Skeletal muscle tissue (tissue), 4 donors: ENCODE measurements around the gene HLA-C. TPM values are rescaled to one million over a fixed set of nuclear protein-coding genes. Genes with fewer than 3 reads are reported as not detected.
"Not testable (repeated sequence)": the region's sequence is repeated elsewhere in the genome, so short reads cannot be mapped to it uniquely, and the experiment has no call there.

ENCODE experiments used
- H3K27ac ChIP-seq: one replicate; pipeline ENCODE4 v1.7.0; 2013; ENCODE audit warnings: mild to moderate bottlenecking, low read depth, low read length, inconsistent platforms
- H3K27me3 ChIP-seq, 3 donors: one replicate each; pipeline ENCODE4 v1.7.0; 2013; ENCODE audit warnings: low read length in 3 of 3; ENCODE audit not compliant: control insufficient read depth in 3 of 3, insufficient read depth in 3 of 3
- H3K36me3 ChIP-seq, 3 donors: one replicate each; pipeline ENCODE4 v1.7.0; 2013; ENCODE audit warnings: low read length in 3 of 3; ENCODE audit not compliant: control insufficient read depth in 3 of 3, insufficient read depth in 3 of 3
- H3K4me1 ChIP-seq, 3 donors: one replicate each; pipeline ENCODE4 v1.7.0; 2013; ENCODE audit warnings: low read length in 3 of 3, mild to moderate bottlenecking in 3 of 3; ENCODE audit not compliant: control insufficient read depth in 3 of 3, insufficient read depth in 3 of 3
- H3K4me3 ChIP-seq, 3 donors: one replicate each; pipeline ENCODE4 v1.7.0; 2013; ENCODE audit warnings: low read length in 3 of 3
- H3K9ac ChIP-seq, 3 donors: one replicate each; pipeline ENCODE4 v1.7.0; 2013; ENCODE audit warnings: low read length in 3 of 3, mild to moderate bottlenecking in 3 of 3, moderate library complexity in 2 of 3, low read depth in 1 of 3
- H3K9me3 ChIP-seq, 3 donors: one replicate each; pipeline ENCODE4 v1.7.0; 2013; ENCODE audit warnings: low read length in 3 of 3; ENCODE audit not compliant: control insufficient read depth in 3 of 3
- total RNA-seq: library from RNA; depleted of rRNA; stranded (reverse); fragments of >200 nt; gene quantifications from one replicate; pipeline ENCODE4 v1.2.3, GENCODE V29; 2014
- donor health status: Osteomylitis.

HLA-C gene
- total RNA-seq, 1 donor from 2014 or later: 56.9 TPM

DNA sequence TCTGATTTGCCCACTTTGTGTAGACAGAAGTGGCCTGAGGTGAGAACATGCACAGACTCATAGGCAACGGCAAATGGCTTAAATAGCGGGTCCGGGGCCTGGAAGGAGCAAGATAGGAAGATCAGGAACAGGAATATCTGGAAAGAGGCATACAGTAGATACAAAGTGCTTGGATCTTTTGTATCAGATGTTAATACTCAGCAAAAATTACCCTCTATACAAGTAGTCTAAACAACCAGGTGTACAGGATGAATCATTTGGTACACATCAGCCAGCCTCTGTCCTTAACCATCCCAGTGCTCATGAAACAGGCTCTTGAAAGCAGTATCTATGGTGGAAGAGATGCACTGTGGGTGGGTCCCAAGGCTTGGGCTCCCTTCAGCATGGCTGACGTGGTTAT is 28.9 kb upstream of the HLA-C start:
- Histone ChIP-seq H3K36me3 (no peaks in the 10 kb centered on the region), H3K9me3 (no peaks in the 10 kb centered on the region), H3K9ac (no peak overlapping the region), H3K27me3 (peaks cover 5 to 12% (median 6%) of the 10 kb centered on the region in 3 donors), H3K4me3 (no peak overlapping the region), H3K4me1 (no peaks in the 10 kb centered on the region), H3K27ac (no peak overlapping the region)

GRCh38 chr6:31299947-31300346 is 28.1 kb upstream of the HLA-C start:
- H3K9me3 ChIP-seq: no peaks in the 10 kb centered on the region
- no peak overlapping the region for H3K4me3 ChIP-seq
- no peaks in the 10 kb centered on the region for H3K36me3 ChIP-seq
- no peak overlapping the region for H3K9ac ChIP-seq
- H3K27ac ChIP-seq: no peak overlapping the region
- peaks cover 5 to 12% (median 8%) of the 10 kb centered on the region in 3 donors for H3K27me3 ChIP-seq
- H3K4me1 ChIP-seq: no peaks in the 10 kb centered on the region

- H3K4me1 ChIP-seq: no peaks in the 10 kb centered on the region
- no peaks in the 10 kb centered on the region for H3K36me3 ChIP-seq
- no peak overlapping the region for H3K27ac ChIP-seq
- H3K27me3 ChIP-seq: peaks cover 5 to 12% (median 11%) of the 10 kb centered on the region in 3 donors
- no peak overlapping the region for H3K4me3 ChIP-seq
- no peaks in the 10 kb centered on the region for H3K9me3 ChIP-seq
- no peak overlapping the region for H3K9ac ChIP-seq
These were observed 27.6 kb upstream of the HLA-C start for GRCh38 chr6:31299511-31299910.

GRCh38 chr6:31294056-31294455 is 22.2 kb upstream of the HLA-C start:
- no peaks in the 10 kb centered on the region for H3K36me3 ChIP-seq
- no peak overlapping the region for H3K4me3 ChIP-seq
- no peak overlapping the region for H3K27ac ChIP-seq
- H3K9me3 ChIP-seq: no peaks in the 10 kb centered on the region
- H3K4me1 ChIP-seq: no peaks in the 10 kb centered on the region
- H3K27me3 ChIP-seq: peaks cover 8 to 13% (median 13%) of the 10 kb centered on the region in 3 donors
- no peak overlapping the region for H3K9ac ChIP-seq

DNA sequence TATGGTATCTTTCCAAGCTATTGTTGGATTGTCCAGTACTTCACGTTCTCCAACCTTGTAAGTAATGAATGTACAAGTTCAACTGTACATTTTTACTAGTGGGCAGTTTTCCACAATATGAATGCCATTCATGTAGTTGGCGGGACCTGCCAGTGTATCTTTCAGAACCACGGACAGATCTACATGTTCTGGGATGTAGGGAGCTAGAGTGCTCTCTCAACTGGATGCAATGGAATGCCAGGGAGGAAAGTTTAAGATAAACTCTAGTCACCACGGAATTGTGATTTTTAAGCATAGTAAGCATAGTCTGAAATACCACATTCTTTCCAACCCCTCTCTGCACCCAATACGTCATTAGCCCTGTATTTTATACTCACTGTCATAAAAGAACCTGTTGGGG is 21.5 kb upstream of the HLA-C start:
- H3K4me1 ChIP-seq: no peaks in the 10 kb centered on the region
- H3K9me3 ChIP-seq: no peaks in the 10 kb centered on the region
- no peak overlapping the region for H3K4me3 ChIP-seq
- no peaks in the 10 kb centered on the region for H3K36me3 ChIP-seq
- H3K27me3 ChIP-seq: peaks cover 8 to 13% (median 10%) of the 10 kb centered on the region in 3 donors
- no peak overlapping the region for H3K27ac ChIP-seq
- H3K9ac ChIP-seq: no peak overlapping the region

- Histone ChIP-seq H3K9ac (no peak overlapping the region), H3K4me1 (no peaks in the 10 kb centered on the region), H3K9me3 (no peaks in the 10 kb centered on the region), H3K36me3 (no peaks in the 10 kb centered on the region), H3K27me3 (peaks cover 2 to 9% (median 6%) of the 10 kb centered on the region in 3 donors), H3K4me3 (no peak overlapping the region), H3K27ac (no peak overlapping the region)
These were observed 17.9 kb upstream of the HLA-C start for GRCh38 chr6:31289788-31290187.

- H3K4me1 ChIP-seq: no peaks in the 10 kb centered on the region
- H3K27ac ChIP-seq: no peak overlapping the region
- H3K9me3 ChIP-seq: no peaks in the 10 kb centered on the region
- H3K27me3 ChIP-seq: peaks cover 0 to 6% (median 0%) of the 10 kb centered on the region in 3 donors
- no peaks in the 10 kb centered on the region for H3K36me3 ChIP-seq
- H3K4me3 ChIP-seq: no peak overlapping the region
- no peak overlapping the region for H3K9ac ChIP-seq
These were observed 15.7 kb upstream of the HLA-C start for GRCh38 chr6:31287619-31288018.

- H3K9ac ChIP-seq: no peak overlapping the region
- H3K9me3 ChIP-seq: no peaks in the 10 kb centered on the region
- H3K27ac ChIP-seq: no peak overlapping the region
- H3K4me1 ChIP-seq: no peaks in the 10 kb centered on the region
- H3K4me3 ChIP-seq: no peak overlapping the region
- H3K27me3 ChIP-seq: peaks cover 0 to under 1% (median 0%) of the 10 kb centered on the region in 3 donors
- H3K36me3 ChIP-seq: no peaks in the 10 kb centered on the region
These were observed 14.1 kb upstream of the HLA-C start for GRCh38 chr6:31285982-31286381.

DNA sequence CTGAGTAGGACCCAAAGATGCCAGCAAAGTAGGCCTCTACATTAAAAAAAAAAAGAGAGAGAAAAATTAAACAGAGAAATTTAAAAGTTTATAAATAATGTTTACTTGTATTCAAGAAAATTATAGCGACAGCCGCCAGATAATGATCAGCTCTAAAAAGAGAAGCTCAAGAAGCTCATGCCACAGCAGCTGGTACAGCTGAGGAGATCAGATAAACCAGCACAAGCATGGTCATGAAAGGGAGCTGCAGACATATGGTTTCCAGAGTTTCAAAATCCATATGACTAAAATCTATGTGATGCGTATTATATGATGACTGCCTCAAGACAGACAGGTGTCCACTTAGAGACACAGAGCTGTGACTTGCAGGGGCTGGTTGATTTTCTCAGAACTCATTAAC is 13.6 kb upstream of the HLA-C start:
- no peaks in the 10 kb centered on the region for H3K9me3 ChIP-seq
- H3K4me1 ChIP-seq: no peaks in the 10 kb centered on the region
- H3K36me3 ChIP-seq: no peaks in the 10 kb centered on the region

DNA sequence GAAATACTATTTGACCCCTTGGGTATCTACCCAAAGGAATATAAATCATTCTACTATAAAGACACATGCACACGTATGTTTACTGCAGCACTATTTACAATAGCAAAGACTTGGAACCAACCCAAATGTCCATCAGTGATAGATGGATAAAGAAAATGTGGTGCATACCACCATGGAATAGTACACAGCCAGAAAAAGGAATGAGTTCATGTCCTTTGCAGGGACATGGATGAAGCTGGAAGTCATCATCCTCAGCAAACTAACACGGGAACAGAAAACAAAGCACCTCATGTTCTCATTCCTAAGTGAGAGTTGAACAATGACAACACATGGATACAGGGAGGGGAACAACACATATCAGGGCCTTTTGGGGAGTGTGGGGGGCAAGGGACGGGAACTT is 7.8 kb upstream of the HLA-C start:
- not testable (repeated sequence) for H3K27ac ChIP-seq, H3K4me3 ChIP-seq, H3K36me3 ChIP-seq, H3K27me3 ChIP-seq, H3K9me3 ChIP-seq, H3K9ac ChIP-seq, H3K4me1 ChIP-seq

More for the DNA sequence above, 13.6 kb upstream of the HLA-C start:
- no peak overlapping the region for H3K4me3 ChIP-seq
- no peak overlapping the region for H3K27ac ChIP-seq
- H3K27me3 ChIP-seq: peaks cover 0 to 3% (median 0%) of the 10 kb centered on the region in 3 donors
- H3K9ac ChIP-seq: no peak overlapping the region
